PFSK-1 (cell line): Measurements from ENCODE around the gene UGGT1.

ENCODE experiments used
- SIN3A ChIP-seq: IDR thresholded peaks from 2 replicates; pipeline ENCODE4 v1.6.1; 2012; ENCODE audit warnings: mild to moderate bottlenecking, low read length, moderate library complexity, borderline replicate concordance; ENCODE audit not compliant: insufficient read depth
- TAF1 ChIP-seq: IDR thresholded peaks from 2 replicates; pipeline ENCODE4 v1.6.1; 2012; ENCODE audit warnings: low read length, control low read depth, borderline replicate concordance; ENCODE audit not compliant: insufficient read depth
- TF ChIP-seq, protein P1 (sequence below), 2 experiments: IDR thresholded peaks; 2 replicates each; pipeline versions ENCODE4 v1.6.1 to v1.8.0; 2011 to 2012; ENCODE audit warnings: low read depth in 2 of 2, low read length in 2 of 2, control low read depth in 1 of 2, inconsistent platforms in 1 of 2, mild to moderate bottlenecking in 1 of 2, moderate library complexity in 1 of 2; ENCODE audit not compliant: insufficient read depth in 1 of 2

GRCh38 chr2:128196026-128196425, 105.0 kb downstream of the UGGT1 start:
- TF ChIP-seq, protein P1, sequence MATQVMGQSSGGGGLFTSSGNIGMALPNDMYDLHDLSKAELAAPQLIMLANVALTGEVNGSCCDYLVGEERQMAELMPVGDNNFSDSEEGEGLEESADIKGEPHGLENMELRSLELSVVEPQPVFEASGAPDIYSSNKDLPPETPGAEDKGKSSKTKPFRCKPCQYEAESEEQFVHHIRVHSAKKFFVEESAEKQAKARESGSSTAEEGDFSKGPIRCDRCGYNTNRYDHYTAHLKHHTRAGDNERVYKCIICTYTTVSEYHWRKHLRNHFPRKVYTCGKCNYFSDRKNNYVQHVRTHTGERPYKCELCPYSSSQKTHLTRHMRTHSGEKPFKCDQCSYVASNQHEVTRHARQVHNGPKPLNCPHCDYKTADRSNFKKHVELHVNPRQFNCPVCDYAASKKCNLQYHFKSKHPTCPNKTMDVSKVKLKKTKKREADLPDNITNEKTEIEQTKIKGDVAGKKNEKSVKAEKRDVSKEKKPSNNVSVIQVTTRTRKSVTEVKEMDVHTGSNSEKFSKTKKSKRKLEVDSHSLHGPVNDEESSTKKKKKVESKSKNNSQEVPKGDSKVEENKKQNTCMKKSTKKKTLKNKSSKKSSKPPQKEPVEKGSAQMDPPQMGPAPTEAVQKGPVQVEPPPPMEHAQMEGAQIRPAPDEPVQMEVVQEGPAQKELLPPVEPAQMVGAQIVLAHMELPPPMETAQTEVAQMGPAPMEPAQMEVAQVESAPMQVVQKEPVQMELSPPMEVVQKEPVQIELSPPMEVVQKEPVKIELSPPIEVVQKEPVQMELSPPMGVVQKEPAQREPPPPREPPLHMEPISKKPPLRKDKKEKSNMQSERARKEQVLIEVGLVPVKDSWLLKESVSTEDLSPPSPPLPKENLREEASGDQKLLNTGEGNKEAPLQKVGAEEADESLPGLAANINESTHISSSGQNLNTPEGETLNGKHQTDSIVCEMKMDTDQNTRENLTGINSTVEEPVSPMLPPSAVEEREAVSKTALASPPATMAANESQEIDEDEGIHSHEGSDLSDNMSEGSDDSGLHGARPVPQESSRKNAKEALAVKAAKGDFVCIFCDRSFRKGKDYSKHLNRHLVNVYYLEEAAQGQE (IDR thresholded peaks at IDR 0.05; ENCODE audit: insufficient read depth in 1 of 2, low read depth in 2 of 2, low read length in 2 of 2), result no peak
- no peak for TF ChIP-seq SIN3A
- TF ChIP-seq TAF1, result no peak
